ENCODE results near the gene STARD4.

Gene STARD4

GRCh38 chr5:111480346-111480745 lies 32.0 kb downstream of the STARD4 start:
- no peak for DNase-seq
- intact Hi-C loops (cut with DNase I): no loop called here

- DNase-seq: no peak
- intact Hi-C loops (cut with DNase I): no loop called here
These were observed 33.4 kb downstream of the STARD4 start for GRCh38 chr5:111478898-111479297.

DNA sequence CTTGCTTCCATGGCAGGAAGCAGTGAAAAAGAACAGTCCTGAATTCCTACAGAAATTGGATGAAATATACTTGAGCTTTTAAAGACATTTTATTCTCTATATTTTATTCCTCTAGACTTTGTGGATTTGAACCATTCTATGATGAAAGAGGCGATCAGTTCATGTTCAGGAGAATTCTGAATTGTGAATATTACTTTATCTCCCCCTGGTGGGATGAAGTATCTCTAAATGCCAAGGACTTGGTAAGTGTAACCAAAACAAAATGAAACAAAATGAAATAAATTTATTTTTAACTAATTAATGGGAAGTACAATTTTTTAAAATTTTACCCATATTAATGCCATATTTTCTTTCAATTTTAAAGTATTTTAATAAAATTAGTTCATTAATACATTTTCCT lies 34.1 kb downstream of the STARD4 start:
- intact Hi-C loops (cut with DNase I): no loop called here
- DNase-seq: no peak

- peak in 1 of 10 donors; percentile 51 for DNase-seq
- intact Hi-C loops (cut with DNase I): no loop called here
These were observed 39.8 kb downstream of the STARD4 start for GRCh38 chr5:111472579-111472978.

- intact Hi-C loops (cut with DNase I): no loop called here
- DNase-seq: no peak
These were observed 40.2 kb downstream of the STARD4 start for GRCh38 chr5:111472096-111472495.

- DNase-seq: no peak
- intact Hi-C loops (cut with DNase I): no loop called here
These were observed 42.4 kb downstream of the STARD4 start for GRCh38 chr5:111469903-111470302.

GRCh38 chr5:111469293-111469896 lies 42.9 kb downstream of the STARD4 start:
- intact Hi-C loops (cut with DNase I): no loop called here
- DNase-seq: peak in 1 of 10 donors; percentile 58

GRCh38 chr5:111463311-111463710 lies 49.0 kb downstream of the STARD4 start:
- intact Hi-C loops (cut with DNase I): no loop called here
- DNase-seq: no peak

DNA sequence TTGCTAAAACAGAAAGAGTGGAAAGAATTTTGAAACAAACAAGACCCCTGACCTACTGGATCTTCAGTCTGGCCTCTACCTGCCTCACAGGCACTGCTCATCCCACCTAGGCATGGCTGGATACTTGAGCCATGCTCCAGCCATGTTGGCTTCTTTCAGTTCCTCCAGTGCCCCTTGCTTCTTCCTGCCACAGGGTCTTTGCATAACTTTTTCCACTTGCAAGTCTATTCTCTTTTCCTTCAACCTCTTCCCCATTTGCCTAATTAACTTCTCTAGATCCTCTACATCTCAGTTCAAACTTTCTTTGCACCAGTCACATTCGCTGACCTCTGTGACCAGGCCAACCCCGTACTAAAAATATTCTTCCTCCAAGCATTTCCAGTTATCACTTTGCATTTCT lies 50.4 kb downstream of the STARD4 start:
- intact Hi-C loops (cut with DNase I): loop anchor here (1.0 kb wide), 1 partner anchor 304 kb away; no protein-coding TSS in a partner anchor
- peak in 1 of 10 donors; percentile 52 for DNase-seq

DNA sequence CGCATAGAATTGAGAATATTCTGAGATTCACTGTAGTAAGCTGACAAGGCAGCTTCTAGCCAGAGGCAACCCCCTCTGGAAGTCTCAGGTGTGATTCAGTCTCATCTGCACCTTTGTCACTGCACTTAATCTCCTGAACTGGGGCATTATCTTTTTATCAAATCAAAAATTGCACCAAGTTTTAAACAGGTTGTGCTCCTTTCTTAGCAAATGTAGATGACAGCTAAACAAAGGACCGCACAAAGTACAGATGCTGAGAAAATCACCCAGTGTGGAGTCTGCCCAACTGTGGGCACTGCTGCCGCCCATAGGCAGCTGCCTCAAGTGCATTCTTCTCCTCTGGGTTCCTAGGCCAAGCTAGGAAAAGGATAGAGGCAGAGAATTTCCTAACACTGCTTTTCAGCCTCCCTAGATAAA lies 51.1 kb downstream of the STARD4 start:
- peak in 9 of 10 donors; percentile 15 to 94 (median 33) for DNase-seq
- intact Hi-C loops (cut with DNase I): loop anchor here (1.0 kb wide), 1 partner anchor 303 kb away; no protein-coding TSS in a partner anchor

- intact Hi-C loops (cut with DNase I): no loop called here
- no peak for DNase-seq
These were observed 57.6 kb downstream of the STARD4 start for GRCh38 chr5:111454776-111455175.

DNA sequence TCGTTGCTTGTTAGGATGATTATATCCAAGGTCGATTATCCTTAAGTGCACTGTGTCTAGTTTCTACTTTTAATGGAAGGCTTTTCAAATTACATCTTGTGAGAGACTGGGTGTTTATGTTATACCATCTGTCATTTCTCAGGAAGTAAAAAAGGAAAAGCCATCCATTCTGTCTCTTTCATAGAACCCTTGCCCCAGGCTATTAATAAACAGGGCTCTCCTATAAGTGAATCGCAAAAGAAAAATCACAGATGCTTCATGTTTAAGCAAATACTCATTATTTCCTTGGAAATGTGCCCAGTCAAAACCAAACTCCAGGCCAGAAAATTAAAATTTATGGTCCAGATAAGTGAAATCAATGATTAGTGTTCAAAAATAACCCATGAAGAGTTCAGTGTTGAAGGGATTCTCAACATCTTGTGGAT lies 58.1 kb downstream of the STARD4 start:
- DNase-seq: no peak
- intact Hi-C loops (cut with DNase I): no loop called here

GRCh38 chr5:111453747-111454146 lies 58.6 kb downstream of the STARD4 start:
- no peak for DNase-seq
- intact Hi-C loops (cut with DNase I): no loop called here

DNA sequence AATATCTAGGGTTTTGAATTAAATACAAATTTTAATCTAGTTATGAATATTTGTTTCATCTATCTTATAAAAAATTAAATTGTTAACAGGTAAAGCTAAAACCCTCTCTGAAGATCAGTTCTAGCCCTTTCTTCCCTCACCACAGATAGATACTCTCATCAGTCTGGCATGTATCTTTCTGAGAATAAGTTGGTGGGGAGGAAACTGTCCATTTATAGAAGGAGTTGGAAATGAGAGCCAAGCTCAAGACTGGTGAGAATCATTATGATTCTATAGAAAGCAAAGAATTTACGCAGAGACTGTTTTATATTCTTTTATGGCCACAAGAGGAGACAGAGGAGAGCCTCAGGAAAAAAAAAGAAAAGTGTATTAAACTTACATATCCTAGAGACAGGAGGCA lies 59.0 kb downstream of the STARD4 start:
- DNase-seq: no peak
- intact Hi-C loops (cut with DNase I): no loop called here

GRCh38 chr5:111447822-111448221 lies 64.5 kb downstream of the STARD4 start:
- no peak for DNase-seq
- intact Hi-C loops (cut with DNase I): no loop called here

- no peak for DNase-seq
These were observed 65.2 kb downstream of the STARD4 start for GRCh38 chr5:111447099-111447498.

More at GRCh38 chr5:111447099-111447498, 65.2 kb downstream of the STARD4 start:
- intact Hi-C loops (cut with DNase I): no loop called here

All from posterior cingulate gyrus (tissue), 11 donors.